GM18517 (cell line): ENCODE measurements around the gene VSTM2B.
"Not testable (repeated sequence)": the region's sequence is repeated elsewhere in the genome, so short reads cannot be mapped to it uniquely, and the experiment has no call there.

ENCODE experiments used
- ATAC-seq: cut with Tn5 transposase; IDR thresholded peaks from one replicate; pipeline ENCODE4 v1.9.1; 2021; ENCODE audit warnings: mild to moderate bottlenecking, moderate library complexity; ENCODE audit not compliant: unreplicated experiment

The VSTM2B gene

GRCh38 chr19:29544656-29545360 is 19.0 kb downstream of the VSTM2B start:
- no peak for ATAC-seq

GRCh38 chr19:29545447-29545846 is 19.7 kb downstream of the VSTM2B start:
- not testable (repeated sequence) for ATAC-seq

GRCh38 chr19:29545866-29546582 is 20.2 kb downstream of the VSTM2B start:
- ATAC-seq: no peak

GRCh38 chr19:29546583-29547190 is 20.9 kb downstream of the VSTM2B start:
- no peak for ATAC-seq

GRCh38 chr19:29547361-29547960 is 21.7 kb downstream of the VSTM2B start:
- ATAC-seq: no peak

- no peak for ATAC-seq
These were observed 22.2 kb downstream of the VSTM2B start for GRCh38 chr19:29547981-29548380.

- no peak for ATAC-seq
These were observed 22.8 kb downstream of the VSTM2B start for GRCh38 chr19:29548483-29549085.

- no peak for ATAC-seq
These were observed 23.6 kb downstream of the VSTM2B start for GRCh38 chr19:29549105-29550070.

GRCh38 chr19:29550896-29551295 is 25.1 kb downstream of the VSTM2B start:
- no peak for ATAC-seq

- ATAC-seq: no peak
These were observed 26.0 kb downstream of the VSTM2B start for GRCh38 chr19:29551774-29552173.

GRCh38 chr19:29552454-29553280 is 26.9 kb downstream of the VSTM2B start:
- ATAC-seq: no peak

GRCh38 chr19:29554149-29554548 is 28.4 kb downstream of the VSTM2B start:
- ATAC-seq: no peak

- not testable (repeated sequence) for ATAC-seq
These were observed 33.3 kb downstream of the VSTM2B start for GRCh38 chr19:29559110-29559509.

- ATAC-seq: no peak
These were observed 33.9 kb downstream of the VSTM2B start for GRCh38 chr19:29559743-29560142.

GRCh38 chr19:29560313-29561075 is 34.7 kb downstream of the VSTM2B start:
- no peak for ATAC-seq

GRCh38 chr19:29561601-29562000 is 35.8 kb downstream of the VSTM2B start:
- no peak for ATAC-seq

- ATAC-seq: no peak
These were observed 36.8 kb downstream of the VSTM2B start for GRCh38 chr19:29562299-29563297.
